ENCODE measurements around the gene ETV6.

- no peak for TF ChIP-seq CTCF (IDR thresholded peaks at IDR 0.05)
- TF ChIP-seq POLR2A (IDR thresholded peaks at IDR 0.05), result no peak
These were observed 2.3 kb downstream of the ETV6 start for GRCh38 chr12:11651785-11652184.

Data from uterus (tissue), 2 donors.